ENCODE data around the gene CSRNP2.

The CSRNP2 gene

DNA sequence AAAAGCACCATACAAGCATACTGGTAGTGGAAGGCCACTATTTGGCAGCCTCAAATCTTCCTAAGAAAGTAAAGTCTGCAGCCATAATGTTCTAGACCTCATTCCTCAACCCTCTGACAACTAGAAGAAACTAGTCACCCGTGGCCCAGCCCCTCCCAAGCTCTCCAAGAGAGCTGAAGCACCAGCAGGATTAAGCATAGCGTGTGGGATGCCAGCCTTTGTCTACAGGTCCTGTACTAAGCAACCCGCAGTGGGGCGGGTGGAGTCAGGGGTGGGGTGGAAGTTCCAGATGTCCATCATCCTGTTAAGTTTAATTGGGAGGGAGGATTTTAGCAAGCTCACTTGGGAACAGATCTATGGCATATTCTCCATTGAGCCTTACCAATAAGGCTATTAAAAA lies 71.4 kb downstream of the CSRNP2 start:
- TF ChIP-seq, protein P1, sequence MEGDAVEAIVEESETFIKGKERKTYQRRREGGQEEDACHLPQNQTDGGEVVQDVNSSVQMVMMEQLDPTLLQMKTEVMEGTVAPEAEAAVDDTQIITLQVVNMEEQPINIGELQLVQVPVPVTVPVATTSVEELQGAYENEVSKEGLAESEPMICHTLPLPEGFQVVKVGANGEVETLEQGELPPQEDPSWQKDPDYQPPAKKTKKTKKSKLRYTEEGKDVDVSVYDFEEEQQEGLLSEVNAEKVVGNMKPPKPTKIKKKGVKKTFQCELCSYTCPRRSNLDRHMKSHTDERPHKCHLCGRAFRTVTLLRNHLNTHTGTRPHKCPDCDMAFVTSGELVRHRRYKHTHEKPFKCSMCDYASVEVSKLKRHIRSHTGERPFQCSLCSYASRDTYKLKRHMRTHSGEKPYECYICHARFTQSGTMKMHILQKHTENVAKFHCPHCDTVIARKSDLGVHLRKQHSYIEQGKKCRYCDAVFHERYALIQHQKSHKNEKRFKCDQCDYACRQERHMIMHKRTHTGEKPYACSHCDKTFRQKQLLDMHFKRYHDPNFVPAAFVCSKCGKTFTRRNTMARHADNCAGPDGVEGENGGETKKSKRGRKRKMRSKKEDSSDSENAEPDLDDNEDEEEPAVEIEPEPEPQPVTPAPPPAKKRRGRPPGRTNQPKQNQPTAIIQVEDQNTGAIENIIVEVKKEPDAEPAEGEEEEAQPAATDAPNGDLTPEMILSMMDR (IDR thresholded peaks at IDR 0.05; ENCODE audit: low read depth, low read length, missing control alignments) = no peak
- no peak for DNase-seq (ENCODE audit: extremely low read depth, low read depth)

More for the DNA sequence above, 71.4 kb downstream of the CSRNP2 start:
- no peak overlapping the region for H3K4me3 ChIP-seq (replicated peaks; ENCODE audit: low read depth, low read length)
